K562 (cell line): ENCODE data around the gene DIS3L. TPM values are rescaled to one million over a fixed set of nuclear protein-coding genes. Genes with fewer than 3 reads are reported as not detected.
"Not testable (repeated sequence)": the region's sequence is repeated elsewhere in the genome, so short reads cannot be mapped to it uniquely, and the experiment has no call there.

Experiments used
- ATAC-seq: fragments of 200-7000 bp; cut with Tn5 transposase; 3 replicates; pipeline ENCODE4 v1.9.1; 2020; ENCODE audit warnings: moderate library complexity
- BruUV-seq: library from RNA; stranded (reverse); fragments of 400-500 nt; replicated peaks from 2 replicates; lab custom pipeline; 2021; lab: Mats Ljungman, UMichigan
- CTCF ChIA-PET: fragments of 300-600 bp; formaldehyde crosslinking; extraction: SDS; loops from one replicate; lab custom pipeline; 2021; ENCODE audit warnings: low intra/inter-chr PET ratio; lab: Yijun Ruan, JAX
- POLR2A ChIA-PET: fragments of 300-600, 350-650 bp; sonication (Branson Sonifier 250); formaldehyde crosslinking; extraction: SDS; loops from one replicate; lab custom pipeline; 2021; ENCODE audit warnings: antibody characterized with exemption, inconsistent platforms; lab: Yijun Ruan, JAX
- DNase-seq, 4 experiments: peaks; one replicate each; pipeline versions ENCODE4 v3.0.0 to v3.0.0-alpha.2; 2011 to 2018; ENCODE audit warnings: low spot score in 3 of 4, mixed read lengths in 3 of 4; ENCODE audit errors: extremely low read depth in 1 of 4
- FAIRE-seq: peaks from 2 replicates; lab custom pipeline; 2011; peaks lifted over from hg19 to GRCh38; lab: Jason Lieb, UNC
- H2AFZ ChIP-seq: 2 replicates; pipeline ENCODE4 v1.6.0; 2011; ENCODE audit warnings: low read depth, low read length, control low read depth, inconsistent platforms
- H3K27ac ChIP-seq: fragments of 200-600 bp; 3 replicates; pipeline ENCODE4 v1.8.0; 2011; ENCODE audit warnings: low read depth, mild to moderate bottlenecking, control low read depth, inconsistent platforms, low read length, moderate library complexity, mixed read lengths; ENCODE audit errors: extremely low read depth
- H3K27me3 ChIP-seq, 2 experiments: fragments of 300-600 bp in 1 of 2; 2 replicates in 1 of 2; 3 replicates in 1 of 2; pipeline versions ENCODE4 v1.6.0 to v1.8.0; 2011; ENCODE audit warnings: inconsistent platforms in 2 of 2, low read length in 2 of 2, mild to moderate bottlenecking in 1 of 2, mixed read lengths in 1 of 2, moderate library complexity in 1 of 2; ENCODE audit not compliant: control insufficient read depth in 2 of 2, insufficient read depth in 2 of 2
- H3K36me3 ChIP-seq: fragments of 300-600 bp; 3 replicates; pipeline ENCODE4 v1.8.0; 2011; ENCODE audit warnings: mild to moderate bottlenecking, low read length, inconsistent platforms; ENCODE audit not compliant: control insufficient read depth, insufficient read depth
- H3K4me1 ChIP-seq, 2 experiments: fragments of 200-600 bp in 1 of 2; replicated peaks in 1 of 2; 2 replicates in 1 of 2; 3 replicates in 1 of 2; pipeline versions ENCODE4 v1.5.1 to v1.8.0; 2011; ENCODE audit warnings: inconsistent platforms in 2 of 2, low read length in 2 of 2, mild to moderate bottlenecking in 1 of 2, mixed read lengths in 1 of 2, moderate library complexity in 1 of 2; ENCODE audit not compliant: control insufficient read depth in 2 of 2, insufficient read depth in 2 of 2
- H3K4me2 ChIP-seq: 2 replicates; pipeline ENCODE4 v1.6.1; 2011; ENCODE audit warnings: low read length, control low read depth, inconsistent platforms, mixed read lengths; ENCODE audit not compliant: insufficient read depth
- H3K4me3 ChIP-seq: fragments of 200-600 bp; sonication (generic), shearing (Covaris generic); 2 replicates; pipeline ENCODE4 v1.5.1; 2016; ENCODE audit warnings: control low read depth, inconsistent platforms
- H3K79me2 ChIP-seq: fragments of 200-600 bp; 3 replicates; pipeline ENCODE4 v1.8.0; 2011; ENCODE audit warnings: low read length, inconsistent platforms; ENCODE audit not compliant: control insufficient read depth, insufficient read depth
- H3K9ac ChIP-seq, 2 experiments: 2 replicates each; pipeline versions ENCODE4 v1.6.0 to v1.6.1; 2011; ENCODE audit warnings: low read depth in 2 of 2, low read length in 2 of 2, control low read depth in 1 of 2, inconsistent platforms in 1 of 2, mild to moderate bottlenecking in 1 of 2, mixed read lengths in 1 of 2; ENCODE audit not compliant: insufficient read depth in 1 of 2
- H3K9me1 ChIP-seq: one replicate; pipeline ENCODE4 v1.6.0; 2011; ENCODE audit warnings: inconsistent platforms, mild to moderate bottlenecking, low read length, moderate library complexity; ENCODE audit not compliant: control insufficient read depth, insufficient read depth
- H3K9me3 ChIP-seq: replicated peaks from 2 replicates; pipeline ENCODE4 v1.5.1; 2011; ENCODE audit warnings: low read depth, low read length, inconsistent platforms; ENCODE audit not compliant: control insufficient read depth, insufficient read depth
- H4K20me1 ChIP-seq: replicated peaks from 2 replicates; pipeline ENCODE4 v1.6.1; 2011; ENCODE audit warnings: low read length, inconsistent platforms, mixed read lengths; ENCODE audit not compliant: control insufficient read depth, insufficient read depth
- EP300 ChIP-seq: IDR thresholded peaks from 2 replicates; pipeline ENCODE4 v1.6.1; 2012; ENCODE audit warnings: low read length, improper control_type of control experiment
- FIP1L1 ChIP-seq: fragments of 200-400 bp; formaldehyde crosslinking; IDR thresholded peaks from 2 replicates; pipeline ENCODE4 v1.6.1; 2018; ENCODE audit warnings: mild to moderate bottlenecking, low read depth, low read length; ENCODE audit not compliant: poor library complexity, severe bottlenecking
- GABPA ChIP-seq: fragments of 200-800 bp; sonication (Bioruptor generic); conservative IDR thresholded peaks from 2 replicates; pipeline ENCODE4 v1.6.1; 2016; ENCODE audit warnings: low read depth, missing genetic modification characterization, missing compliant biosample characterization
- KLF1 ChIP-seq: fragments of 450-650 bp; IDR thresholded peaks from 2 replicates; pipeline ENCODE4 v1.6.1; 2016; ENCODE audit warnings: missing genetic modification characterization, missing compliant biosample characterization
- NR2C1 ChIP-seq, 2 experiments: fragments of 450-650 bp; IDR thresholded peaks; 2 replicates each; pipeline ENCODE4 v1.6.1; 2017; ENCODE audit warnings: mild to moderate bottlenecking in 2 of 2, antibody characterized with exemption in 1 of 2, inconsistent platforms in 1 of 2, missing compliant biosample characterization in 1 of 2, missing genetic modification characterization in 1 of 2
- ZNF121 ChIP-seq: sonication (generic); formaldehyde crosslinking; conservative IDR thresholded peaks from 2 replicates; pipeline ENCODE4 v1.8.0; 2022; ENCODE audit warnings: missing genetic modification reagents
- WGBS: fragments of 100-300 bp; shearing (Covaris generic); methylation state at CpG from one replicate; pipeline ENCODE4 v1.1.6; 2016; ENCODE audit warnings: low coverage, mixed read lengths; ENCODE audit not compliant: insufficient coverage; ENCODE audit errors: missing lambda C conversion rate; 5-methylcytosine and 5-hydroxymethylcytosine counted together
- in situ Hi-C: fragments of 300-500 bp; cut with MboI; formaldehyde crosslinking; loops from 4 replicates; pipeline ENCODE4 v1.15.0; 2018; ENCODE audit warnings: inconsistent platforms, mixed read lengths
- intact Hi-C: fragments of 100-400 bp; cut with micrococcal nuclease; formaldehyde crosslinking; loops from 2 replicates; pipeline ENCODE4 v1.14.2; 2022
- polyA plus RNA-seq, 8 experiments: library from polyadenylated mRNA; depleted of rRNA in 4 of 8; stranded (reverse) in 5 of 8; unstranded in 3 of 8; fragments of >200 nt; fragmentation: Nextera tagmentation in 2 of 8; fragmentation: Illumina TruSeq in 1 of 8; extraction: Ambion mirVana in 2 of 8; extraction: Trizol in 1 of 8; gene quantifications; 2 replicates each; pipeline versions ENCODE4 v1.2.1 to v1.2.3, GENCODE V29; 2011 to 2014; ENCODE audit warnings: inconsistent platforms in 1 of 8, missing spikeins in 1 of 8
- total RNA-seq, 7 experiments: library from RNA; depleted of rRNA in 6 of 7; stranded (reverse); fragments of >200 nt in 6 of 7; fragmentation: Illumina TruSeq in 2 of 7; extraction: Trizol in 2 of 7; gene quantifications; 2 replicates each; pipeline versions ENCODE4 v1.2.1 to v1.2.3, GENCODE V29; 2011 to 2021; ENCODE audit warnings: low replicate concordance in 1 of 7
- TF ChIP-seq, protein P1 (sequence below): fragments of 450-650 bp; IDR thresholded peaks from 2 replicates; pipeline ENCODE4 v1.6.1; 2014; ENCODE audit warnings: low read depth, mild to moderate bottlenecking, moderate library complexity, borderline replicate concordance

DIS3L gene
- total and polyA plus RNA-seq, 9 of the 15 experiments (the other 6 are each of a cell fraction or from before 2014, with no cell fraction given): 5.9 to 34.6 (median 16.9) TPM

DNA sequence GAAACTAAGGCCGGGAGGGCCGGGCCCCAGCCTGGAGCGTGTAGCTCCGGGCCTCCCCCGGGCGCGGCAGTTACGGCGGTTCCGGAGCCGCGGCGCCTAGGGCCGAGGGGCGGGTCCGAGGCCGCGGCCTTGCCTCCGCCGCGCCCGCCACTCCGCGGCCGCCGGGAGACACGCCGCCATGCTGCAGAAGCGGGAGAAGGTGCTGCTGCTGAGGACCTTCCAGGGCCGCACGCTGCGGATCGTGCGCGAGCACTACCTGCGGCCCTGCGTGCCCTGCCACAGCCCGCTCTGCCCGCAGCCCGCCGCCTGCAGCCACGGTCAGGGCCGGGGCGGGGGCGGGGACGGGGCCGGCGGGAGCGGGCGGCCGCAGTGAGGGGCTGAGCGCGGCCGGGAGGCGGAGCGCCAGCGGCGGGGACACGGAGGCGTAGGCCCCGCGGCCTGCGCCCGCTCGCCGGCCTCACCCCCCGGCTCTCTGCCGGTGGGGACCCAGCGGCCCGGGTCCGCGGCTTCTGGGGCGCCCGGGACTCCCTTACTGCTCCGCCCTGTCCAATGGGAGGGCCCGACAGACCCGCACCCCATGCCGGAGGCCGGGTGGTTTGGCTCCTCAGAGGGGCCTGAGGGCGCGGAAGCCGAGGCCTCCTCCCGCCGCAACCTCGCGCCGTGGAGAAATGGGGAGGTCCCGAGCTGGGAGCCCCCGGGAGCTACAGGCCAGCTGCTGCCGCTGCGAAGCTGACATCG lies at the start of gene DIS3L (continued):
- TF ChIP-seq NR2C1 (IDR thresholded peaks at IDR 0.05) (no peak), NR2C1 (tag; IDR thresholded peaks at IDR 0.05) (0 out of 2 replicates have a peak, but pooled peaks have one; percentile 13), GABPA (0 out of 2 replicates have a peak, but pooled peaks have one; percentile 21), EP300 (0 out of 2 replicates have a peak, but pooled peaks have one; percentile 14), FIP1L1 (peak; percentile 51), ZNF121 (no peak), KLF1 (tag) (peak; percentile 51; the same call in 1 of the 2 replicates)
- TF ChIP-seq, protein P1, sequence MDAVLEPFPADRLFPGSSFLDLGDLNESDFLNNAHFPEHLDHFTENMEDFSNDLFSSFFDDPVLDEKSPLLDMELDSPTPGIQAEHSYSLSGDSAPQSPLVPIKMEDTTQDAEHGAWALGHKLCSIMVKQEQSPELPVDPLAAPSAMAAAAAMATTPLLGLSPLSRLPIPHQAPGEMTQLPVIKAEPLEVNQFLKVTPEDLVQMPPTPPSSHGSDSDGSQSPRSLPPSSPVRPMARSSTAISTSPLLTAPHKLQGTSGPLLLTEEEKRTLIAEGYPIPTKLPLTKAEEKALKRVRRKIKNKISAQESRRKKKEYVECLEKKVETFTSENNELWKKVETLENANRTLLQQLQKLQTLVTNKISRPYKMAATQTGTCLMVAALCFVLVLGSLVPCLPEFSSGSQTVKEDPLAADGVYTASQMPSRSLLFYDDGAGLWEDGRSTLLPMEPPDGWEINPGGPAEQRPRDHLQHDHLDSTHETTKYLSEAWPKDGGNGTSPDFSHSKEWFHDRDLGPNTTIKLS: 0 out of 2 replicates have a peak, but pooled peaks have one; percentile 15

DNA sequence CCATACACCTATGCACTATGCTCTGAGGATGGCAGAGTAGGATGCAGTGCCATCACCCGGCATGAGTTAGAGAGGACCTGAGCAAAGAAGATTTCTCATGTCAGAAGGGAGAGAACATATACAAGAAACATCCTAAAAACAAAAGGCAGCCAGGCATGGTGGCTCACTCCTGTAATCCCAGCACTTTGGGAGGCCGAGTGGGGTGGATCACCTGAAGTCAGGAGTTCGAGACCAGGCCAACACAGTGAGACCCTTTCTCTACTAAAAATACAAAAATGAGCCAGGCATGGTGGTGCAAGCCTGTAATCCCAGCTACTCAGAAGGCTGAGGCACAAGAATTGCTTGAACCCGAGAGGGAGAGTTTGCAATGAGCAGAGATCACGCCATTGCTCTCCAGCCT lies 47.5 kb upstream of the DIS3L start:
- H4K20me1 ChIP-seq, H2AFZ ChIP-seq, H3K9ac ChIP-seq, H3K4me1 ChIP-seq, H3K36me3 ChIP-seq, ATAC-seq, BruUV-seq, FAIRE-seq, in situ Hi-C loops, H3K4me2 ChIP-seq, H3K9me1 ChIP-seq, intact Hi-C loops, DNase-seq, CTCF ChIA-PET, H3K79me2 ChIP-seq, H3K4me3 ChIP-seq, H3K27ac ChIP-seq, H3K9me3 ChIP-seq: not testable (repeated sequence)
- POLR2A ChIA-PET: interaction anchor here (0.6 kb wide), 1 partner anchor 700 kb away, joined by 4 read pairs; no protein-coding TSS in a partner anchor
- H3K27me3 ChIP-seq: peaks cover 20 to 52% of the 10 kb centered on the region in 2 experiments
- 1% methylated on average over 5 of the region's 5 CpGs for WGBS
